Measurements from ENCODE around the gene CFAP107.
"Not testable (repeated sequence)": the region's sequence is repeated elsewhere in the genome, so short reads cannot be mapped to it uniquely, and the experiment has no call there.

Gene CFAP107

DNA sequence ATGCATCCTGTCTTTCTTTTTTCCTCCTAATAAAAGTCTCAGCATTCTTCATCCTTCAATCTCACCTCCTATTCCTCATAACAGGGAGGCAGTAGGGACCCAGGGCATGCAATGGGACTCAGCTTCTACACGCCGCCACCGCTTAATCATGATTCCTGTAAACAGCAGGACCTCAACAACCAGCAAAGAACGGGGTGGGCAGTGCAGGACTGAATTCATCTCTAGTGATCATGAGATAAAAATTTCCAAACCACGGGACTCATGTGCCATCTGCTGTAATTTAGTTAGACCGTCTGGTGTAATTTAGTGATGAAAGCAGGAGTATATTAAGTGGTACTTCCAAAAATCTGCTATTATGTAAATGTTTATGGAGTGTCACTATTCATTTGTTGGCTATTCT lies 32.9 kb downstream of the CFAP107 start:
- DNase-seq (ENCODE audit: low spot score) = no peak

DNA sequence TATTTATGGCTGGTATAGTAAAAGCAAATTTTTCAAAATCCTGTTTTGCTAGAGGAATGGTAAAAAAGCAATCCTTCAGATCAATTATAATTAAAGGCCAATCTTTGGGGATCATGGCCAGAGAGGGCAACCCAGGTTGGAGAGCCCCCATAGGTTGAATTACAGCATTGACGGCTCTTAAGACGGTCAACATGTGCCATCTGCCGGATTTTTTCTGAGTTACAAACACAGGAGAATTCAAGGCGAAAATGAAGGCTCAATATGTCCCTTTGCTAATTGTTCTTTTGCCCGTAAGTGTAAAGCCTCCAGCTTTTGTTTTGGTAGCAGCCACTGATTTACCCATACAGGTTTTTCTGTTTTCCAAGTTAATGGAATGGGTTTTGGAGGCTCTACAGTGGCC lies 35.5 kb downstream of the CFAP107 start:
- DNase-seq (ENCODE audit: low spot score) = not testable (repeated sequence)

DNA sequence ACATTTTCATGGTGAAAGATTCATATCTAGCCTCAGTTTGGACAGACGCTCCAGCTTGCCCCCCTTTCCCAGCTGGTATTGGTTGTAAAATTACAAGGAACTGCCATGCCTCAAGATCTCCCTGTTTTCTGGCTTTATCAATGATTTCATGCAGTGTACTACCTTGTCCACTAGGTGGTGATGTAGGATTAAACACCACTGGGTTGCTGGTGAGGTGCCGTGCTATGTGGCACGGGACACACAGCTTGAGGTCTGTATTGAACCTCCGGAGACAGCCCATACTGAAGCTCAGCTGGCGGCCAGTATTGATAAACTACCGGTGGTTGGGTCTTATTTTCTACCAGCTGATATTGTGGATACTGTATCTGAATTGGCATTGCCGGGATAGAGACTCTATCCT lies 37.8 kb downstream of the CFAP107 start:
- DNase-seq (ENCODE audit: low spot score) = not testable (repeated sequence)

DNA sequence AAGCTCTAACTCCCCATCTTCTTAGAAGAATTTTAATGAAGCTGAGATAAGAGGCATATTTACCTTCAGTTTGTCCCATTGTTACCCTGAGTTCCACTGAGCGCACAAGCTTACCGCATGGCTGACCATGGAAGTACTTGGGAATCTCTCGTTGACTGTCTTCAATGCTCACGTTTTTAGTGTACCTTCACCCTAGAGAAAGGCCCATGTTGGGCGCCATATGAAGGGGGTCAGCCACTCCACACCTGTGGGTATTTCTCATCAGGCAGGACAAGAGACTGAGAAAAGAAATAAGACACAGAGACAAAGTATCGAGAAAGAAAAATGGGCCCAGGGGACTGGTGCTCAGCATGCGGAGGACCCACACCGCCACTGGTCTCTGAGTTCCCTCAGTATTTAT lies 38.7 kb downstream of the CFAP107 start:
- not testable (repeated sequence) for DNase-seq (ENCODE audit: low spot score)

DNA sequence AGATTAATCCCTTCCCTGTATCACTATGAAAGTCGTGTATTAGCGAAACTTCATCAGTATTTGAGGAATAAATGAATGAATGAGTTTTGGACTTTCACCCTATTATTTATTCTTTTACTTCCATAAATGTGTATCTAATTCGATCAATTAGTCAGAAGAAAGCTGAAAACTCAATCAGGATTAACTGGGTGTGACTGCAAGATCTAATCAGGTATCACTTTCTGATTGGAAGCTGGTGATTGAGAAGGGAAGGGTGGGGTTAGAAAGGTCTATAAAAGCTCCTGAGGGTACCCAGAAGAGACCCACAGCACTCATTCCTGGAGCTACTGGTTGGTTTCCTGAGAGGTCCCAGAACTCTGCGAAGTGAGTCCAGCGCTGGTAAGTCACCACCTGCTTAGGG lies 45.1 kb downstream of the CFAP107 start, which contains the start of gene PRAMEF1:
TSS of gene PRAMEF1 (plus strand) at position 301 of the 400 bp plus-strand sequence. CDS start 1,831 bp downstream, outside the sequence.
- not testable (repeated sequence) for DNase-seq (ENCODE audit: low spot score)

DNA sequence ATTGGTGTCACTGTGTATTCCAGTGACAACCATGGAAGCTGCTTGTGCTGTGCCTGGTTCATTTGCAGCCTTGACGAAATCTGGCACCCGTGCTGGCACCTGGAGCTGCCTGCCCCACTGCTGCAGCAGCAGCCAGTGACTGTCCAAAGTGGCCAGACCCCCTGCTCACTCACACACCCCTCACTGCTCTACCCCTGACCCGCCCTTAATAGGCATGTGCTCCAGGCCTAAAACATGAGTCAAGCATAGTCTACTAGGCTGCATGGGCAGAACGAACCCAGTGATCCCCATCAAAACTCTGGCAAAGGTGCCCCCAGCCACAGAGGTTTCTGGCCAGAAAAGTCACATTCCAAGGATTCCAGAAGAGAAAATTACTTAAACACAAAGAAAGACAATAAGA lies 52.9 kb downstream of the CFAP107 start:
- no peak for DNase-seq (ENCODE audit: low spot score)

DNA sequence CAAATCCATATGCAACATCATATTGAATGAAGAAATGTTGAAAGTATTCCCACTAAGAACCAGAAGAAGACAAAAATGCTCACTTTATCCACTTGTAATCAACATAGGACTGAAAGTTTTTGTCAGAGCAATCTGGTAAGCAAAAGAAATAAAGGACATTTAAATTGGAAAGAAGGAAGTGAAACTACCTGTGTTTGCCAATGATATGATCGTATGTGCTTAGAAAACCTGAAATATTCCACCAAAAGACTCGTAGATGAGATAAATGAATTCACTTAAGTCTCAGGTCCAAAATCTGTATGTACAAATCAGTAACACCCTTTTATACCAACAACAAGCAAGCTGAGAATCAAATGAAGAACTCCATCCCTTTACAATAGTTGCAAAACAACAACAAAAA lies 53.7 kb downstream of the CFAP107 start:
- no peak for DNase-seq (ENCODE audit: low spot score)

DNA sequence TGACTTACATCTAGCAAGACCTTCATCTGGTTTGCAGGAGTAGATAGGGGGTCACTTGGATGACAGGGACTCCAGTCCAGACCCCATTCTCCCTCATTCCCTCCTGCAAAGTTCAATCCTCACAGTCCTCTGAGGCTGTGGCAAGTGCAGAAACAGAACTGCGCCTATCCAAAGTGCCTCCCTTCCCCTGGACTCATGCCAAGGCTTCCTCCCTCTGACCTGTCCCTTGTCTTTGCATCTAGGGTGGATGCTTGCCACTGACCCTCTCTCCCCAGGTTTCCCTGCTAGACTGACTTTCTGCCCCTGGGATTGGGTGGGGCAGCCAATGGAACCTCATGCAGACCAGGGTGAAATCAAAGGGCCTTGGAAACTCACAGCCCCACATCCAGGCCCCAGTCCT lies 63.9 kb downstream of the CFAP107 start:
- no peak for DNase-seq (ENCODE audit: low spot score)

DNA sequence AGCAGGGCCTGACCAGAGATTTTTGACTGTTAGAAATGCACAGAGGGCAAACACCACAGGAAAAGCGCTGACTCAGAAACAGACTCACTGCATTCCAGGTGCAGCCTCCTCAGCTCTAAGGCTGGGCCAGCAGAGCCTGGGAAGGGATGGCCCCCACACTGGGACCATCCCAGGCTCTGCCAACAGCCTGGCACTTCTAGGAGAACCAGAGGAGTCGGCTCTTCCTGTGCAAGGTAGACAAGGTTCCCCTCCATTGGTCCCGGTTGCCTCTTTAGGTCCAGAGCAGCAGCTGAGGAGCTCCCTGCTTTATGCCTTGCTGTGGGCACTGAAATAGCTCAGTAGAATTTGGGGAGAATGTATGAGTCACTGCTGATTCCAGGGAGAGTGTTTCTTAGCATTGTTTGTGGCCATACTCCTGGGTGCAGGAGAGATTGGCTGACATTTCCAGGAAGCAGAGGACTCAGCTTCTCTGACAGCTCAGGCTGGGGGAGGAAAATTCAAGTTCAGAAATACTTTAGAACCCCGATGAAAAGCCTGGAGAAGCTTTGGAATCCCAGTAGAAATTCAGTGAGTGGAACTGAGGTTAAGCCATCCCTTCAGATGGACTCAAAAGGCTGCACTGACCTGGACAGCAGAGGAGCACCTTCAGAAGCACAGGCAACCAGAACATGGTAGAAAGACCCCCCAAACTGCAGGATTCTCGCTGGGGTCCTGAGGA lies 64.8 kb downstream of the CFAP107 start:
- DNase-seq (ENCODE audit: low spot score) = no peak

DNA sequence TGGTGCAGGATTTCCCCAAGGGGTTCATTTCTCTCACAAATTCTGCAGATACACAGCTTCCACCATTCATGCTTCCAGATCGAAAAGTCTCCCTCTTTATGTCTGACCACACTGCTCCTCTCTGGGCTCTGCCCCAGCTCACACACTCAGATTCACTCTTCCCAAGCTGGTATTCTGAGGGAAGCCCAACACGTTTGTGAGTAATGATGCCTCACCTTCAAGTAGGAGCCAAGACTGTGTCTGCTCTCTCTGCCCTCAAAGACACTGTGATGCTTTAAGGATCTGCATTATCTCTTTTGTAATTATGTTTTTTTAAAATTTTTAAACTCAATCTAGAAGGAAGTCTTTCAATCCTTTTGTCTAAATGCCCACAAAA lies 65.4 kb downstream of the CFAP107 start:
- DNase-seq (ENCODE audit: low spot score) = no peak
